Lower lobe of right lung (tissue), 2 donors: ENCODE results near the gene AZIN2. TPM values are rescaled to one million over a fixed set of nuclear protein-coding genes. Genes with fewer than 3 reads are reported as not detected.
A peak's percentile ranks its signal among the peaks of the same experiment; 100 is the strongest.
"Not testable (repeated sequence)": the region's sequence is repeated elsewhere in the genome, so short reads cannot be mapped to it uniquely, and the experiment has no call there.

Experiments used
- ATAC-seq, 2 donors: fragments of 200-7000 bp; cut with Tn5 transposase; one replicate each; pipeline ENCODE4 v1.9.1; 2020 to 2022; ENCODE audit warnings: mild to moderate bottlenecking in 2 of 2, moderate library complexity in 2 of 2
- DNase-seq: peaks from one replicate; pipeline ENCODE4 v3.0.0-alpha.2; 2020
- H3K27ac ChIP-seq: fragments of 200-600 bp; one replicate; pipeline ENCODE4 v1.8.0; 2022
- H3K27me3 ChIP-seq: fragments of 200-600 bp; one replicate; pipeline ENCODE4 v1.8.0; 2022; ENCODE audit warnings: low read depth
- H3K36me3 ChIP-seq: fragments of 200-600 bp; one replicate; pipeline ENCODE4 v1.8.0; 2022; ENCODE audit warnings: mild to moderate bottlenecking
- H3K4me1 ChIP-seq: fragments of 200-600 bp; one replicate; pipeline ENCODE4 v1.8.0; 2022
- H3K4me3 ChIP-seq: fragments of 200-600 bp; one replicate; pipeline ENCODE4 v1.8.0; 2022; ENCODE audit warnings: mild to moderate bottlenecking
- H3K9me3 ChIP-seq: fragments of 200-600 bp; one replicate; pipeline ENCODE4 v1.8.0; 2022
- intact Hi-C: fragments of 100-400 bp; cut with DNase I; formaldehyde crosslinking; loops from one replicate; pipeline ENCODE4 v1.11.0; 2022
- total RNA-seq: library from RNA; stranded (reverse); fragmentation: NEBNext Ultra II Directional; extraction: Animal tissue kit (Norgen Biotek cat#: 25700); gene quantifications from one replicate; pipeline ENCODE4 v1.2.1, GENCODE V29; 2021
- TF ChIP-seq, protein P1 (sequence below): fragments of 200-600 bp; IDR thresholded peaks from one replicate; pipeline ENCODE4 v1.8.0; 2022; ENCODE audit warnings: antibody characterized with exemption, mild to moderate bottlenecking
- donor health status: DM: no; HTN: yes; CAD: no; lungs with severe emphysema.

The AZIN2 gene
- total RNA-seq, 1 donor from 2014 or later: 2.4 TPM

DNA sequence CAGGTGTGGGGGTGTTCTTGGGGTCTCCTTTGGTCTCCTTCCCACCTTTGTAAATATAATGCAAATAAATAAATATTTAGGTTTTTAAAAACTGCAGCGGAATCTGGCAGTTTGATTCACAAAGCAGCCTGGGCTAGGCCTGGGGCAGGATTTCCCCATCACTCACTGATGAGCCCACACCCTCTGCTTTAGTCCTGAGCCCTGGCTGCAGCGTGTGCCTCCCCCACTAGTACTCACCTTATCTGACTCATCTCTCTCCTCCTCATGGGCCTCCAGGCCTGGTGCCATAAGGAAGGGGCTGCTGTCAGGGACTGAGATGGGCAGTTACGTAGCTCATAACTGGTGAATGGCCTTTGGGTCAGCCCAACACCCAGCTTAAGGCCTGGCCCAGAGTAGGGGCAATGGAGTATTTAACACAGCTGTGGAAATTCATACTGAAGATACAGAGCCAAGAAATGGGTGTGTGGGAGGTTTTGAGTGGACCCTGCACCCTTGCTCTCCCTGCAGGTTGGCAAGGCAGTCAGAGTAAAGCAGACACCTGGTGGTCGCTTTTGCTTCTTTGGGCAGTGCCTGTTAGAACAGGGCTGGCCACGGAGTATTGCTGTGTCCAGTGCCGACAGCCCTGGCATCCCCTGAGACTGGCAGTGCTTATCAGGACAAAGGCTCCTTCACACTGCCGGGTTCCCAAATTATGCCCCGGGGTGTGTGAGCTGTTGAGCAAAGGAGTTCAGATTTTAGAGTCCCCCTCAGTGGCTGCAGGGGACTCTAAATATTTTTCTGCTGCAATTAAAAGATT is 39.7 kb downstream of the AZIN2 start:
- no peak for ATAC-seq
- Histone ChIP-seq H3K36me3 (no peaks in the 10 kb centered on the region), H3K4me1 (peaks cover under 1% of the 10 kb centered on the region), H3K9me3 (no peaks in the 10 kb centered on the region), H3K27ac (no peak overlapping the region), H3K27me3 (no peaks in the 10 kb centered on the region), H3K4me3 (no peak overlapping the region)
- intact Hi-C loops: no loop called here
- TF ChIP-seq, protein P1, sequence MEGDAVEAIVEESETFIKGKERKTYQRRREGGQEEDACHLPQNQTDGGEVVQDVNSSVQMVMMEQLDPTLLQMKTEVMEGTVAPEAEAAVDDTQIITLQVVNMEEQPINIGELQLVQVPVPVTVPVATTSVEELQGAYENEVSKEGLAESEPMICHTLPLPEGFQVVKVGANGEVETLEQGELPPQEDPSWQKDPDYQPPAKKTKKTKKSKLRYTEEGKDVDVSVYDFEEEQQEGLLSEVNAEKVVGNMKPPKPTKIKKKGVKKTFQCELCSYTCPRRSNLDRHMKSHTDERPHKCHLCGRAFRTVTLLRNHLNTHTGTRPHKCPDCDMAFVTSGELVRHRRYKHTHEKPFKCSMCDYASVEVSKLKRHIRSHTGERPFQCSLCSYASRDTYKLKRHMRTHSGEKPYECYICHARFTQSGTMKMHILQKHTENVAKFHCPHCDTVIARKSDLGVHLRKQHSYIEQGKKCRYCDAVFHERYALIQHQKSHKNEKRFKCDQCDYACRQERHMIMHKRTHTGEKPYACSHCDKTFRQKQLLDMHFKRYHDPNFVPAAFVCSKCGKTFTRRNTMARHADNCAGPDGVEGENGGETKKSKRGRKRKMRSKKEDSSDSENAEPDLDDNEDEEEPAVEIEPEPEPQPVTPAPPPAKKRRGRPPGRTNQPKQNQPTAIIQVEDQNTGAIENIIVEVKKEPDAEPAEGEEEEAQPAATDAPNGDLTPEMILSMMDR: no peak
- DNase-seq: no peak

DNA sequence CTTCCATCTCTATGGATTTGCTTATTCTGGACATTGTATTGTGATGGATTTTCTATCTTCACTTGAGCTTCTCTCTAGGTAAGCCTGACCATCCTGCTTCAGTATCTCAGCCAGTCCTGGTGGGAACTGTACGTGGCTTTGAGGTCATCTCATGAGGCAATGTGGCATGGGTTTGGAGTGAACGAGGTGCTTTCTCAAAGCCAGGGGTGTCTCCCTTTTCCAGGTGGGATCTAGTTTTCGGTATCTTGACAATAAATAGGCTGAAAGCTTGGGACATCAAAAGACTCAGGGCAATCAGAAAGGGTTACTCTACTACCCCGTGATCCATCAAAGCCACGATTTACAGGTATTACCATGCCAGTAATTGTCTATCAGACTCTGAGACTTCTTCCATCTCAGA is 40.8 kb downstream of the AZIN2 start:
- DNase-seq (no peak), ATAC-seq (no peak)
- Histone ChIP-seq H3K36me3 (no peaks in the 10 kb centered on the region), H3K9me3 (no peaks in the 10 kb centered on the region), H3K27me3 (no peaks in the 10 kb centered on the region), H3K4me3 (no peak overlapping the region), H3K4me1 (peaks cover 11% of the 10 kb centered on the region), H3K27ac (no peak overlapping the region)
- TF ChIP-seq, protein P1: no peak
- intact Hi-C loops: no loop called here

DNA sequence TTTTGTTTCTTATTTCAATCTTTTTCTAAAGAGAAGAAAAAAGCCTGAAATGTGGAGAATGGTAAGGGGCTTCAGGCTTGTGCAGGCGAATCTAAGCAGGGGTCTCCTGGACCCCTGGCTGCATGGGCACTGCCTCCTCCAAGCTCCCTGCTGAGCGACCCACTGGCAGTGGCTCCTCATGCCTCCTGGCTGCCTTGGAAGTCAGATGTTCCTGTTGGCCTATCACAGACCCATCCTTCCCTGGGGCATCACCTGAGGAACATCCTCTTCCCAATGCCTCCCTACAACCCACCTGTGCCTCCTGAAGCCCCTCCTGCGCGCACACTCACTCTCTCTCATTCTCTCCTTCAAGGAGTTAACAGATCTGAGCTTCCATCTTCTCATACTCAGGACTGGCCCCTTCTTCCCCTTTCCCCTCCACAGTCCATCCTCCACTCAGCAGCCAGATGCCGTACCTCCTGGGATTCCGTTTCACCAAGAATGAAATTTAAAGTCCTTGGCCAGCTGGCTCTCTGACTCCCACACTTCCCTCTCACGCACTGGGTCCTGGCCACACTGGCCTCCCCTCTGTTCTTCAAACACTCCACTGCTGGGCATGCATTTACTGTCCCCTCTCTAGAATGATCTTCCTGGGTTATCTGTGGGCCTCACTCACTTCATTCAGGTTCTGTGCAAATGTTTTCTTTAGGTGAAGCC is 41.7 kb downstream of the AZIN2 start:
- TF ChIP-seq, protein P1: no peak
- no peaks in the 10 kb centered on the region for H3K36me3 ChIP-seq
- no peak overlapping the region for H3K27ac ChIP-seq
- H3K27me3 ChIP-seq: no peaks in the 10 kb centered on the region
- no peak overlapping the region for H3K4me3 ChIP-seq
- no peaks in the 10 kb centered on the region for H3K9me3 ChIP-seq
- H3K4me1 ChIP-seq: peaks cover 13% of the 10 kb centered on the region
- no peak for ATAC-seq
- intact Hi-C loops: no loop called here
- DNase-seq: no peak

DNA sequence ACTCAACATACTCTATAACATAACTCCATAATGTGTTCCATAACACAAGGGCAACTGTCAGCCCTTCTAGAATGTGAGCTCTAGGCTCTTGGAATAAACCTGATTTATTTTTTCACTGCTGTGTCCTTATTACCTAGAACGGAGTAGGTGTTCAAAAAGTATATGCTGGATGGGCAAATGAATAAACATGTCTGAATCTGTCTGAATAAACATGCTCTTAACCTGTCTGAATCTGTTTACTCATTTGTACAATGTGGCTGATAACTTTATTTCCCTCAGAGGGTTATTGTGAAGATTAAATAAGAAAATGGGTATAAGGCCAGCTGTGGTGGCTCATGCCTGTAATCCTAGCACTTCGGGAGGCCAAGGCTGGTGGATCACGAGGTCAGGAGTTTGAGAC is 42.3 kb downstream of the AZIN2 start:
- H3K4me1 ChIP-seq: peaks cover 19% of the 10 kb centered on the region
- ATAC-seq (no peak), DNase-seq (no peak)
- H3K36me3 ChIP-seq: no peaks in the 10 kb centered on the region
- TF ChIP-seq, protein P1: no peak
- no peaks in the 10 kb centered on the region for H3K27me3 ChIP-seq
- intact Hi-C loops: no loop called here
- no peaks in the 10 kb centered on the region for H3K9me3 ChIP-seq
- H3K27ac ChIP-seq: no peak overlapping the region
- H3K4me3 ChIP-seq: no peak overlapping the region

DNA sequence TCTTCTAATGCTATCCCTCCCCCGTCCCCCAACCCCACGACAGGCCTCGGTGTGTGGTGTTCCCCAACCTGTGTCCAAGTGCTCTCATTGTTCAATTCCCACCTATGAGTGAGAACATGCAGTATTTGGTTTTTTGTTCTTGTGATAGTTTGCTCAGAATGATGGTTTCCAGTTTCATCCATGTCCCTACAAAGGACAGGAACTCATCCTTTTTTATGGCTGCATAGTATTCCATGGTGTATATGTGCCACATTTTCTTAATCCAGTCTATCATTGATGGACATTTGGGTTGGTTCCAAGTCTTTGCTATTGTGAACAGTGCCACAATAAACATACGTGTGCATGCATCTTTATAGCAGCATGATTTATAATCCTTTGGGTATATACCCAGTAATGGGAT is 43.7 kb downstream of the AZIN2 start:
- ATAC-seq, H3K9me3 ChIP-seq, H3K27me3 ChIP-seq, H3K4me3 ChIP-seq, H3K36me3 ChIP-seq, H3K27ac ChIP-seq, intact Hi-C loops, DNase-seq: not testable (repeated sequence)
- peaks cover 25% of the 10 kb centered on the region for H3K4me1 ChIP-seq

DNA sequence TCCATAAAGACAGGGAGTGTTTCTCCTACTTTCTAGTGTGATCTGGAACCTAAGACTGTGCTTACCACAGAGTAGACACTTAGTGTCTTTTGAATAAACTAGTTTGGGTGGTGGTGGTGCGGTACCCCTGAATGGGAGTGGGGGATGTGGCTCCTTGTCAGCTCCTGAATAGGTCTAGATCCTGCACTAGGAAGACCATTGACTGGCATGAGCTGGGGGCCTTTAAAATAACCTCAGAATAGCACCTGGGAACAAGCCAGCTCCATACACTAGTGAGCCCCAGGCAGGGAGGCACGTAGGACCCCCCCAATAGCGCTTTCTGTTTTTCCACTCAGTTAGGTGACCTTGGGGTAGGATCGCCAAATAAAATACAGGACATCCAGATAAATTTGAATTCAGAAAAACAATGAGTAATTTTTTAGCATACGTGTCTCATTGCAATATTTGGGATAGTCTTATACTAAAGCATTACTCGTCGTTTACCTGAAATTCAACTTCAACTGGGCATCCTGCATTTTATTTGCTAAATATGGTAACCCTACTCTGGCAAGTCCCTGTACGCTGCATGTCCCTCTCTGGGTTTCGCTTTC is 45.6 kb downstream of the AZIN2 start:
- Histone ChIP-seq H3K9me3 (no peaks in the 10 kb centered on the region), H3K27me3 (no peaks in the 10 kb centered on the region), H3K4me3 (peak overlapping the region; percentile 80), H3K36me3 (no peaks in the 10 kb centered on the region), H3K27ac (peak overlapping the region; percentile 90), H3K4me1 (peaks cover 25% of the 10 kb centered on the region)
- no peak for DNase-seq
- intact Hi-C loops: no loop called here
- TF ChIP-seq, protein P1: no peak
- ATAC-seq: no peak
